Heart right ventricle (tissue), 16 donors: ENCODE measurements around the gene IL18R1. TPM values are rescaled to one million over a fixed set of nuclear protein-coding genes. Genes with fewer than 3 reads are reported as not detected.

ENCODE experiments used
- ATAC-seq, 8 donors: fragments of 200-7000 bp; cut with Tn5 transposase; one replicate each; pipeline ENCODE4 v1.9.1; 2020; ENCODE audit warnings: mild to moderate bottlenecking in 8 of 8, moderate library complexity in 8 of 8, moderate number of reproducible peaks in 1 of 8
- DNase-seq, 2 donors: peaks; one replicate each; pipeline ENCODE4 v3.0.0-alpha.2; 2020
- H3K27ac ChIP-seq, 10 donors: fragments of 200-600 bp; sonication (generic) in 2 of 10; one replicate each; pipeline versions ENCODE4 v1.5.0 to v1.8.0; 2020 to 2022; ENCODE audit warnings: mild to moderate bottlenecking in 3 of 10
- H3K27me3 ChIP-seq, 7 donors: fragments of 200-600 bp; one replicate each; pipeline ENCODE4 v1.8.0; 2021 to 2022; ENCODE audit warnings: mild to moderate bottlenecking in 2 of 7
- H3K36me3 ChIP-seq, 9 donors: fragments of 200-600 bp; sonication (generic) in 1 of 9; one replicate each; pipeline versions ENCODE4 v1.5.0 to v1.8.0; 2020 to 2022; ENCODE audit warnings: mild to moderate bottlenecking in 2 of 9
- H3K4me1 ChIP-seq, 9 donors: fragments of 200-600 bp; sonication (generic) in 1 of 9; one replicate each; pipeline versions ENCODE4 v1.5.0 to v1.8.0; 2020 to 2022; ENCODE audit warnings: mild to moderate bottlenecking in 4 of 9
- H3K4me3 ChIP-seq, 10 donors: fragments of 200-600 bp; sonication (generic) in 2 of 10; one replicate each; pipeline versions ENCODE4 v1.5.0 to v1.8.0; 2020 to 2022; ENCODE audit warnings: mild to moderate bottlenecking in 7 of 10, moderate library complexity in 2 of 10
- H3K9me3 ChIP-seq, 11 donors: fragments of 200-600 bp in 10 of 11; sonication (generic) in 2 of 11; one replicate each; pipeline versions ENCODE4 v1.5.0 to v1.8.0; 2013 to 2022; ENCODE audit warnings: mild to moderate bottlenecking in 2 of 11, control low read depth in 1 of 11, moderate library complexity in 1 of 11
- CTCF ChIP-seq, 9 donors: fragments of 200-600 bp; sonication (generic) in 2 of 9; IDR thresholded peaks; one replicate each; pipeline versions ENCODE4 v1.5.0 to v1.8.0; 2021 to 2022; ENCODE audit warnings: antibody characterized with exemption in 9 of 9, mild to moderate bottlenecking in 5 of 9, moderate library complexity in 1 of 9
- WGBS, 2 donors: extraction: QIAGEN DNeasy Blood & Tissue Kit; methylation state at CpG; one replicate each; pipeline ENCODE4 v1.1.7; 2013; ENCODE audit warnings: inconsistent platforms in 1 of 2; 5-methylcytosine and 5-hydroxymethylcytosine counted together
- intact Hi-C, 10 donors: fragments of 100-400 bp; cut with DNase I; formaldehyde crosslinking; loops; one replicate each; pipeline versions ENCODE4 v1.11.1 to v1.14.2; 2022
- polyA plus RNA-seq, 2 donors: library from polyadenylated mRNA; stranded (reverse); fragments of 200-250 nt; gene quantifications; one replicate each; pipeline ENCODE4 v1.2.3, GENCODE V29; 2013
- total RNA-seq, 10 donors: library from RNA; stranded (reverse); fragmentation: NEBNext Ultra II Directional in 3 of 10; extraction: Animal tissue kit (Norgen Biotek cat#: 25700) in 3 of 10; gene quantifications; one replicate each; pipeline versions ENCODE4 v1.2.1 to v1.2.4, GENCODE V29; 2021 to 2023
- donor health status: Arrhythmogenic right ventricular cardiomyopathy.
- donor health status: ischemic (EF 13 %, LVEDD 7.1; RV severe dilation, severe dysfunction).
- donor health status: healthy with polysubstance abuse.
- donor health status: DM: no; HTN: yes; CAD: no.
- donor health status: DM: no; HTN: no; CAD: no.
- donor health status: ischemic (EF 25% LVEDD 6.9; RV normal size, moderate dysfunction).
- donor health status: ischemic (EF 25% LVEDD 5.7; RV mildly dilated, moderate dysfunction).
- donor health status: healthy.
- donor health status: DM: yes; HTN: yes; CAD: no.
- donor health status: Ischemic cardiomyopathy.
- donor health status: ischemic (EF 35%, LVEDD 5.7; RV mildly dilated, moderate dysfunction).
- donor health status: nonischemic (EF 11% LVEDD 7.7; RV severe dilation, severe dysfunction).
- donor health status: DM: yes; HTN: yes; CAD: no.
- donor health status: PGD.
- donor health status: ischemic (EF 29% LVEDD 5.4; RV normal size, mild dysfunction).
- donor health status: nonischemic (EF 23%, LVEDD 6.1; RV moderate dilation, normal function).

The IL18R1 gene
- total and polyA plus RNA-seq, 12 donors = 0.06 to 4.9 (median 1.2) TPM

- H3K4me3 ChIP-seq = no peak overlapping the region
- H3K36me3 ChIP-seq = no peaks in the 10 kb centered on the region
- no peak for ATAC-seq
- peak overlapping the region in 2 of 10 donors; percentile 8 to 42 for H3K27ac ChIP-seq
- peaks cover 0 to 3% (median 0%) of the 10 kb centered on the region in 7 donors for H3K27me3 ChIP-seq
- TF ChIP-seq CTCF (IDR thresholded peaks at IDR 0.05) = no peak
- peaks cover 0 to 37% (median 0%) of the 10 kb centered on the region in 9 donors for H3K4me1 ChIP-seq
- no peaks in the 10 kb centered on the region for H3K9me3 ChIP-seq
- WGBS, 2 donors = 65 to 73% methylated on average over 2 of the region's 2 CpGs
- intact Hi-C loops = no loop called here
- DNase-seq = no peak
These were observed 80.1 kb downstream of the IL18R1 start for GRCh38 chr2:102435741-102436140.

GRCh38 chr2:102436323-102436722 lies 80.7 kb downstream of the IL18R1 start:
- intact Hi-C loops = no loop called here
- H3K36me3 ChIP-seq = no peaks in the 10 kb centered on the region
- H3K4me1 ChIP-seq = peaks cover 0 to 37% (median 0%) of the 10 kb centered on the region in 9 donors
- peaks cover 0 to 3% (median 0%) of the 10 kb centered on the region in 7 donors for H3K27me3 ChIP-seq
- ATAC-seq = peak in 4 of 8 donors; percentile 34 to 88 (median 54)
- no peak overlapping the region for H3K4me3 ChIP-seq
- TF ChIP-seq CTCF (IDR thresholded peaks at IDR 0.05) = no peak
- WGBS, 2 donors = 21 to 32% methylated on average over 3 of the region's 3 CpGs
- peak overlapping the region in 2 of 10 donors; percentile 8 to 42 for H3K27ac ChIP-seq
- DNase-seq = no peak
- no peaks in the 10 kb centered on the region for H3K9me3 ChIP-seq

- H3K27ac ChIP-seq = no peak overlapping the region
- no peak overlapping the region for H3K4me3 ChIP-seq
- H3K36me3 ChIP-seq = no peaks in the 10 kb centered on the region
- intact Hi-C loops = no loop called here
- ATAC-seq (no peak), DNase-seq (no peak)
- peaks cover 0 to 37% (median 0%) of the 10 kb centered on the region in 9 donors for H3K4me1 ChIP-seq
- no peaks in the 10 kb centered on the region for H3K9me3 ChIP-seq
- WGBS, 2 donors = 87 to 91% methylated on average over 4 of the region's 4 CpGs
- no peak for TF ChIP-seq CTCF (IDR thresholded peaks at IDR 0.05)
- peaks cover 0 to 3% (median 0%) of the 10 kb centered on the region in 7 donors for H3K27me3 ChIP-seq
These were observed 81.5 kb downstream of the IL18R1 start for GRCh38 chr2:102437122-102437521.

GRCh38 chr2:102438111-102438510 lies 82.5 kb downstream of the IL18R1 start:
- no peaks in the 10 kb centered on the region for H3K36me3 ChIP-seq
- no peak for TF ChIP-seq CTCF (IDR thresholded peaks at IDR 0.05)
- no peak overlapping the region for H3K27ac ChIP-seq
- intact Hi-C loops = no loop called here
- H3K27me3 ChIP-seq = peaks cover 0 to 3% (median 0%) of the 10 kb centered on the region in 7 donors
- no peak overlapping the region for H3K4me3 ChIP-seq
- ATAC-seq (no peak), DNase-seq (no peak)
- WGBS, 2 donors = 90 to 94% methylated on average over 3 of the region's 3 CpGs
- H3K9me3 ChIP-seq = no peaks in the 10 kb centered on the region
- peaks cover 0 to 44% (median 0%) of the 10 kb centered on the region in 9 donors for H3K4me1 ChIP-seq
